ENCODE measurements around the gene TMEM212. TPM values are rescaled to one million over a fixed set of nuclear protein-coding genes. Genes with fewer than 3 reads are reported as not detected.
"Not testable (repeated sequence)": the region's sequence is repeated elsewhere in the genome, so short reads cannot be mapped to it uniquely, and the experiment has no call there.

Gene TMEM212
- total RNA-seq, 2 experiments from 2014 or later, result not detected

GRCh38 chr3:171904829-171905228 is 61.7 kb downstream of the TMEM212 start:
- Mint-ChIP-seq H3K4me3 (no peak overlapping the region), H3K27ac (no peak overlapping the region), H3K9me3 (no peaks in the 10 kb centered on the region), H3K4me1 (ENCODE audit: low read depth) (no peaks in the 10 kb centered on the region), H3K27me3 (no peaks in the 10 kb centered on the region), H3K36me3 (ENCODE audit: low read depth) (no peaks in the 10 kb centered on the region)
- CTCF ChIA-PET, result no interaction called here
- TF ChIP-seq, protein P1, sequence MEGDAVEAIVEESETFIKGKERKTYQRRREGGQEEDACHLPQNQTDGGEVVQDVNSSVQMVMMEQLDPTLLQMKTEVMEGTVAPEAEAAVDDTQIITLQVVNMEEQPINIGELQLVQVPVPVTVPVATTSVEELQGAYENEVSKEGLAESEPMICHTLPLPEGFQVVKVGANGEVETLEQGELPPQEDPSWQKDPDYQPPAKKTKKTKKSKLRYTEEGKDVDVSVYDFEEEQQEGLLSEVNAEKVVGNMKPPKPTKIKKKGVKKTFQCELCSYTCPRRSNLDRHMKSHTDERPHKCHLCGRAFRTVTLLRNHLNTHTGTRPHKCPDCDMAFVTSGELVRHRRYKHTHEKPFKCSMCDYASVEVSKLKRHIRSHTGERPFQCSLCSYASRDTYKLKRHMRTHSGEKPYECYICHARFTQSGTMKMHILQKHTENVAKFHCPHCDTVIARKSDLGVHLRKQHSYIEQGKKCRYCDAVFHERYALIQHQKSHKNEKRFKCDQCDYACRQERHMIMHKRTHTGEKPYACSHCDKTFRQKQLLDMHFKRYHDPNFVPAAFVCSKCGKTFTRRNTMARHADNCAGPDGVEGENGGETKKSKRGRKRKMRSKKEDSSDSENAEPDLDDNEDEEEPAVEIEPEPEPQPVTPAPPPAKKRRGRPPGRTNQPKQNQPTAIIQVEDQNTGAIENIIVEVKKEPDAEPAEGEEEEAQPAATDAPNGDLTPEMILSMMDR (IDR thresholded peaks at IDR 0.05), result no peak
- H3K27ac ChIP-seq (ENCODE audit: low read depth in 1 of 2, low read length in 2 of 2), result no peak overlapping the region
- intact Hi-C loops (cut with DNase I, micrococcal nuclease), result no loop called here
- H3K9me3 ChIP-seq (ENCODE audit: control insufficient read depth in 1 of 2, insufficient read depth in 1 of 2, low read length in 2 of 2), result peaks cover 0 to 7% of the 10 kb centered on the region in 2 experiments
- no peak for ATAC-seq (ENCODE audit: poor library complexity)
- POLR2A ChIA-PET, result no interaction called here
- no peaks in the 10 kb centered on the region for H3K27me3 ChIP-seq (ENCODE audit: control insufficient read depth in 1 of 2, insufficient read depth in 2 of 2, low read length in 2 of 2)
- H3K36me3 ChIP-seq (ENCODE audit: insufficient read depth, low read length), result no peaks in the 10 kb centered on the region
- no peaks in the 10 kb centered on the region for H3K4me1 ChIP-seq (ENCODE audit: insufficient read depth, low read length)
- DNase-seq, result no peak
- no peak overlapping the region for H3K4me3 ChIP-seq (ENCODE audit: low read length)

GRCh38 chr3:171906503-171906902 is 63.4 kb downstream of the TMEM212 start:
- H3K4me3 ChIP-seq (ENCODE audit: low read length); H3K27ac Mint-ChIP-seq; H3K36me3 ChIP-seq (ENCODE audit: insufficient read depth, low read length); H3K4me3 Mint-ChIP-seq; H3K27me3 ChIP-seq (ENCODE audit: control insufficient read depth in 1 of 2, insufficient read depth in 2 of 2, low read length in 2 of 2); intact Hi-C loops (cut with DNase I, micrococcal nuclease); H3K9me3 Mint-ChIP-seq; H3K27ac ChIP-seq (ENCODE audit: low read depth in 1 of 2, low read length in 2 of 2); DNase-seq; H3K36me3 Mint-ChIP-seq (ENCODE audit: low read depth); H3K4me1 Mint-ChIP-seq (ENCODE audit: low read depth); H3K4me1 ChIP-seq (ENCODE audit: insufficient read depth, low read length); H3K9me3 ChIP-seq (ENCODE audit: control insufficient read depth in 1 of 2, insufficient read depth in 1 of 2, low read length in 2 of 2); ATAC-seq (ENCODE audit: poor library complexity); CTCF ChIA-PET; POLR2A ChIA-PET; H3K27me3 Mint-ChIP-seq: not testable (repeated sequence)

GRCh38 chr3:171906951-171907676 is 64.0 kb downstream of the TMEM212 start:
- Histone ChIP-seq H3K9me3 (ENCODE audit: control insufficient read depth in 1 of 2, insufficient read depth in 1 of 2, low read length in 2 of 2) (peaks cover 0 to 8% of the 10 kb centered on the region in 2 experiments), H3K4me3 (ENCODE audit: low read length) (no peak overlapping the region), H3K27ac (ENCODE audit: low read depth in 1 of 2, low read length in 2 of 2) (no peak overlapping the region), H3K36me3 (ENCODE audit: insufficient read depth, low read length) (no peaks in the 10 kb centered on the region), H3K27me3 (ENCODE audit: control insufficient read depth in 1 of 2, insufficient read depth in 2 of 2, low read length in 2 of 2) (no peaks in the 10 kb centered on the region), H3K4me1 (ENCODE audit: insufficient read depth, low read length) (no peaks in the 10 kb centered on the region)
- ChIA-PET POLR2A (no interaction called here), CTCF (no interaction called here)
- TF ChIP-seq, protein P1 (IDR thresholded peaks at IDR 0.05), result no peak
- intact Hi-C loops (cut with DNase I, micrococcal nuclease), result no loop called here
- no peaks in the 10 kb centered on the region for H3K36me3 Mint-ChIP-seq (ENCODE audit: low read depth)
- H3K4me3 Mint-ChIP-seq, result no peak overlapping the region
- H3K27me3 Mint-ChIP-seq, result no peaks in the 10 kb centered on the region
- no peaks in the 10 kb centered on the region for H3K4me1 Mint-ChIP-seq (ENCODE audit: low read depth)
- H3K9me3 Mint-ChIP-seq, result no peaks in the 10 kb centered on the region
- ATAC-seq (ENCODE audit: poor library complexity) (no peak), DNase-seq (peak in 1 of 14 experiments; percentile 5)
- H3K27ac Mint-ChIP-seq, result no peak overlapping the region

DNA sequence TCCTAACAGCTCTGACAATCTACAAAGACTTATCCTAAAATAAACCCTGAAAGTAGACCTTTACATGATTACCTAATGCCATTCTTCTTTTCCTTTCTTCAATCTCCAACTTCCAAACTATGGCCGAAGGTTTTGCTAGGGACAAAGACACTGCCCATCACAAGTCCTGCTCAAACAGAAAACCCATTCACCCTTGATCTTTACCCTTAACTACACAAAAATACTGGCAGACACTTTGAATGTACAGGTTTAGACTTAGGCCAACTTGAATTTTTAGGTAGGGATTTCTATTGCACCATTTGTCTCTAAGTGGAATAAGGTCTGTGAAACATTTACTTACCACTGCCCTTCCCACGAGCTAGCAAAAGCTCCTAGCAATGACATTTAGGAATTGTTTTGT is 64.6 kb downstream of the TMEM212 start:
- Histone ChIP-seq H3K36me3 (ENCODE audit: insufficient read depth, low read length) (no peaks in the 10 kb centered on the region), H3K4me3 (ENCODE audit: low read length) (no peak overlapping the region), H3K4me1 (ENCODE audit: insufficient read depth, low read length) (no peaks in the 10 kb centered on the region), H3K27ac (ENCODE audit: low read depth in 1 of 2, low read length in 2 of 2) (no peak overlapping the region), H3K27me3 (ENCODE audit: control insufficient read depth in 1 of 2, insufficient read depth in 2 of 2, low read length in 2 of 2) (no peaks in the 10 kb centered on the region), H3K9me3 (ENCODE audit: control insufficient read depth in 1 of 2, insufficient read depth in 1 of 2, low read length in 2 of 2) (peaks cover 0 to 11% of the 10 kb centered on the region in 2 experiments)
- DNase-seq, result no peak
- Mint-ChIP-seq H3K4me1 (ENCODE audit: low read depth) (no peaks in the 10 kb centered on the region), H3K27me3 (peaks cover 3% of the 10 kb centered on the region), H3K27ac (no peak overlapping the region), H3K9me3 (no peaks in the 10 kb centered on the region), H3K4me3 (no peak overlapping the region), H3K36me3 (ENCODE audit: low read depth) (no peaks in the 10 kb centered on the region)
- ChIA-PET CTCF (no interaction called here), POLR2A (no interaction called here)
- ATAC-seq (ENCODE audit: poor library complexity), result no peak
- intact Hi-C loops (cut with DNase I, micrococcal nuclease), result no loop called here
- TF ChIP-seq, protein P1 (IDR thresholded peaks at IDR 0.05), result no peak

All from CD4-positive, alpha-beta T cell (primary cell).